Measurements from ENCODE around the gene CARD18. TPM values are rescaled to one million over a fixed set of nuclear protein-coding genes. Genes with fewer than 3 reads are reported as not detected.

Gene CARD18
- total RNA-seq, 1 experiment from 2014 or later: 8.1 TPM

DNA sequence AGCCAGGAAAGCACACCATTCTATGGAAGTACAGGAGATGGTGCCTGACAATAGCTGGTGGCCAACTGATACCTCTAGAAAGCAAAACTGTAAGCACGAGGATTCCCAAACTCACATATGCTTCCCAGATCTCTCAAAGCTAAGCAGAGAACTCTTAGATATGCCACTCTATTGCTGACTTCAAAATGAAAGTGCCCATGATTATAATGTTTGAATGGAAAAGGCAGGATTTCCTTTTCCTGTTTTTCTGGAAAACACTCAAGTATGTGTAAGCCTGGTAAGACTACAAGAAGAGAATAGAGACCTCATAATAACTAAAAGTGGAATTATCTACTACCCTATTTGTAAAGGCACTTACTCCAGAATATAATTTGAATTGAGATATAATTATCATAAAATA is 2.6 kb upstream of the CARD18 start:
- Histone ChIP-seq H3K9me3 (ENCODE audit: control insufficient read depth, insufficient read depth, low read depth, low read length) (no peaks in the 10 kb centered on the region), H3K27ac (ENCODE audit: low read length) (no peak overlapping the region), H3K27me3 (ENCODE audit: control insufficient read depth, insufficient read depth, low read length) (no peaks in the 10 kb centered on the region), H3K4me3 (ENCODE audit: low read depth in 2 of 2, low read length in 2 of 2) (no peak overlapping the region), H3K4me1 (ENCODE audit: control insufficient read depth, insufficient read depth, low read length) (no peaks in the 10 kb centered on the region), H3K36me3 (ENCODE audit: control insufficient read depth, insufficient read depth, low read length) (no peaks in the 10 kb centered on the region)
- DNase-seq (ENCODE audit: low read depth, low spot score) (no peak), ATAC-seq (no peak)
- ChIA-PET POLR2A (no interaction called here), CTCF (no interaction called here)
- BruUV-seq (replicated peaks): no TSS peak
- no peak for TF ChIP-seq SIN3A (IDR thresholded peaks at IDR 0.05; ENCODE audit: borderline replicate concordance, insufficient read depth, low read depth, low read length)
- no peak for TF ChIP-seq TCF7L2 (IDR thresholded peaks at IDR 0.05; ENCODE audit: low read depth, low read length)
- TF ChIP-seq REST (IDR thresholded peaks at IDR 0.05; ENCODE audit: insufficient read depth in 1 of 2, low read depth in 2 of 2, low read length in 1 of 2): no peak
- TF ChIP-seq POLR2AphosphoS5 (IDR thresholded peaks at IDR 0.05; ENCODE audit: low read depth, low read length): no peak
- no peak for TF ChIP-seq CTCF (IDR thresholded peaks at IDR 0.05)
- in situ Hi-C loops (cut with HindIII; ENCODE audit: low pct_unique_long_range_greater_than_20kb, low sequenced_read_pairs): no loop called here
- intact Hi-C loops (cut with micrococcal nuclease; ENCODE audit: unreplicated experiment): no loop called here

GRCh38 chr11:105137286-105137685 is 2.3 kb downstream of the CARD18 start:
- Histone ChIP-seq H3K27ac (ENCODE audit: low read length) (no peak overlapping the region), H3K9me3 (ENCODE audit: control insufficient read depth, insufficient read depth, low read depth, low read length) (no peaks in the 10 kb centered on the region), H3K27me3 (ENCODE audit: control insufficient read depth, insufficient read depth, low read length) (no peaks in the 10 kb centered on the region), H3K4me1 (ENCODE audit: control insufficient read depth, insufficient read depth, low read length) (no peaks in the 10 kb centered on the region), H3K36me3 (ENCODE audit: control insufficient read depth, insufficient read depth, low read length) (no peaks in the 10 kb centered on the region), H3K4me3 (ENCODE audit: low read depth in 2 of 2, low read length in 2 of 2) (no peak overlapping the region)
- no peak for DNase-seq (ENCODE audit: low read depth, low spot score)
- POLR2A ChIA-PET: no interaction called here
- TF ChIP-seq CTCF (IDR thresholded peaks at IDR 0.05): no peak
- no peak for TF ChIP-seq REST (IDR thresholded peaks at IDR 0.05; ENCODE audit: insufficient read depth in 1 of 2, low read depth in 2 of 2, low read length in 1 of 2)
- TF ChIP-seq POLR2AphosphoS5 (IDR thresholded peaks at IDR 0.05; ENCODE audit: low read depth, low read length): no peak
- no peak for TF ChIP-seq SIN3A (IDR thresholded peaks at IDR 0.05; ENCODE audit: borderline replicate concordance, insufficient read depth, low read depth, low read length)
- TF ChIP-seq TCF7L2 (IDR thresholded peaks at IDR 0.05; ENCODE audit: low read depth, low read length): no peak
- intact Hi-C loops (cut with micrococcal nuclease; ENCODE audit: unreplicated experiment): no loop called here
- CTCF ChIA-PET: no interaction called here
- no TSS peak for BruUV-seq (replicated peaks)
- no peak for ATAC-seq
- in situ Hi-C loops (cut with HindIII; ENCODE audit: low pct_unique_long_range_greater_than_20kb, low sequenced_read_pairs): no loop called here

Measured in Panc1 (cell line).